SK-N-SH treated with all-trans-retinoic acid at 6 μM for 48 hours (cell line): Measurements from ENCODE around the gene KHSRP.

Experiments used
- ATAC-seq: fragments of 200-7000 bp; cut with Tn5 transposase; 3 replicates; pipeline ENCODE4 v1.9.1; 2020; ENCODE audit warnings: mild to moderate bottlenecking, moderate library complexity
- ARNTL ChIP-seq: fragments of 450-650 bp; formaldehyde crosslinking; IDR thresholded peaks from 2 replicates; pipeline ENCODE4 v1.5.0; 2020; ENCODE audit warnings: low read depth, mild to moderate bottlenecking, moderate library complexity, borderline replicate concordance
- BACH2 ChIP-seq: fragments of 250-450 bp; sonication (Bioruptor Pico); IDR thresholded peaks from 2 replicates; pipeline ENCODE4 v1.9.0; 2021; ENCODE audit warnings: mild to moderate bottlenecking, borderline replicate concordance
- CREB5 ChIP-seq: fragments of 250-450 bp; sonication (Bioruptor Pico); IDR thresholded peaks from 2 replicates; pipeline ENCODE4 v1.5.1; 2020; ENCODE audit warnings: low read depth, mild to moderate bottlenecking, moderate library complexity
- CSDC2 ChIP-seq: fragments of 250-450 bp; sonication (Bioruptor Pico); IDR thresholded peaks from 2 replicates; pipeline ENCODE4 v1.5.0; 2020; ENCODE audit warnings: mild to moderate bottlenecking, moderate library complexity
- CSRNP3 ChIP-seq: fragments of 250-450 bp; sonication (Bioruptor Pico); IDR thresholded peaks from 2 replicates; pipeline ENCODE4 v1.5.1; 2021; ENCODE audit warnings: mild to moderate bottlenecking, moderate library complexity
- ESRRG ChIP-seq: fragments of 250-450 bp; sonication (Bioruptor Pico); IDR thresholded peaks from 2 replicates; pipeline ENCODE4 v1.6.1; 2021; ENCODE audit warnings: mild to moderate bottlenecking
- GLIS3 ChIP-seq: fragments of 250-450 bp; sonication (Bioruptor Pico); IDR thresholded peaks from 2 replicates; pipeline ENCODE4 v1.5.0; 2020; ENCODE audit warnings: mild to moderate bottlenecking, moderate library complexity
- PATZ1 ChIP-seq: fragments of 250-450 bp; sonication (Bioruptor Pico); IDR thresholded peaks from 2 replicates; pipeline ENCODE4 v1.8.0; 2020; ENCODE audit warnings: mild to moderate bottlenecking, moderate library complexity, borderline replicate concordance
- POU6F1 ChIP-seq: fragments of 250-450 bp; sonication (Bioruptor Pico); IDR thresholded peaks from 2 replicates; pipeline ENCODE4 v1.8.0; 2021; ENCODE audit warnings: low read depth, mild to moderate bottlenecking, moderate library complexity, borderline replicate concordance
- PPARA ChIP-seq: fragments of 250-450 bp; sonication (Bioruptor Pico); IDR thresholded peaks from 2 replicates; pipeline ENCODE4 v1.5.0; 2020; ENCODE audit warnings: mild to moderate bottlenecking, borderline replicate concordance
- RARB ChIP-seq: fragments of 250-450 bp; sonication (Bioruptor Pico); IDR thresholded peaks from 2 replicates; pipeline ENCODE4 v1.8.0; 2021; ENCODE audit warnings: mild to moderate bottlenecking, moderate library complexity
- SNAI2 ChIP-seq: fragments of 250-450 bp; sonication (Bioruptor Pico); IDR thresholded peaks from 2 replicates; pipeline ENCODE4 v1.5.0; 2020; ENCODE audit warnings: mild to moderate bottlenecking, moderate library complexity
- TCF4 ChIP-seq: fragments of 250-450 bp; sonication (Bioruptor Pico); IDR thresholded peaks from 2 replicates; pipeline ENCODE4 v1.8.0; 2021; ENCODE audit warnings: mild to moderate bottlenecking, moderate library complexity, borderline replicate concordance
- TOX ChIP-seq: fragments of 250-450 bp; sonication (Bioruptor Pico); IDR thresholded peaks from 2 replicates; pipeline ENCODE4 v1.8.0; 2021; ENCODE audit warnings: mild to moderate bottlenecking, moderate library complexity, borderline replicate concordance
- TSHZ2 ChIP-seq: fragments of 250-450 bp; sonication (Bioruptor Pico); IDR thresholded peaks from 2 replicates; pipeline ENCODE4 v1.5.0; 2020; ENCODE audit warnings: mild to moderate bottlenecking, moderate library complexity
- ZC3H10 ChIP-seq: fragments of 250-450 bp; sonication (Bioruptor Pico); IDR thresholded peaks from 2 replicates; pipeline ENCODE4 v1.5.1; 2021; ENCODE audit warnings: mild to moderate bottlenecking, moderate library complexity
- ZFP3 ChIP-seq: fragments of 250-450 bp; sonication (Bioruptor Pico); IDR thresholded peaks from 2 replicates; pipeline ENCODE4 v1.5.0; 2020; ENCODE audit warnings: mild to moderate bottlenecking, moderate library complexity
- ZFP30 ChIP-seq: fragments of 450-650 bp; formaldehyde crosslinking; IDR thresholded peaks from 2 replicates; pipeline ENCODE4 v1.5.0; 2022; ENCODE audit warnings: mild to moderate bottlenecking, moderate library complexity
- ZNF565 ChIP-seq: fragments of 450-650 bp; formaldehyde crosslinking; conservative IDR thresholded peaks from 2 replicates; pipeline ENCODE4 v1.5.0; 2020; ENCODE audit warnings: low read depth, mild to moderate bottlenecking, moderate library complexity
- ZNF70 ChIP-seq: fragments of 450-650 bp; formaldehyde crosslinking; IDR thresholded peaks from 2 replicates; pipeline ENCODE4 v1.5.0; 2020; ENCODE audit warnings: mild to moderate bottlenecking, moderate library complexity

Gene KHSRP

GRCh38 chr19:6384381-6384780 lies 40.2 kb downstream of the KHSRP start:
- TF ChIP-seq GLIS3 (CRISPR knock-in tag) (no peak), ARNTL (CRISPR knock-in tag) (no peak), CSDC2 (CRISPR knock-in tag) (no peak), ZC3H10 (CRISPR knock-in tag) (no peak), ZFP3 (CRISPR knock-in tag) (no peak), POU6F1 (CRISPR knock-in tag) (no peak), RARB (CRISPR knock-in tag) (no peak), PATZ1 (no peak), TSHZ2 (CRISPR knock-in tag) (no peak), TCF4 (CRISPR knock-in tag) (no peak), CREB5 (no peak), BACH2 (CRISPR knock-in tag) (no peak), SNAI2 (CRISPR knock-in tag) (no peak), CSRNP3 (CRISPR knock-in tag) (no peak), ESRRG (no peak), ZNF565 (no peak), TOX (CRISPR knock-in tag) (no peak)
- no peak for ATAC-seq

- no peak for ATAC-seq
Observed at GRCh38 chr19:6383188-6383587, 41.4 kb downstream of the KHSRP start.

GRCh38 chr19:6381030-6381750 lies 43.4 kb downstream of the KHSRP start:
- no peak for ATAC-seq

More at GRCh38 chr19:6383188-6383587, 41.4 kb downstream of the KHSRP start:
- no peak for TF ChIP-seq ZNF70 (CRISPR knock-in tag)

GRCh38 chr19:6379744-6380143 lies 44.9 kb downstream of the KHSRP start:
- TF ChIP-seq ZFP30 (0 out of 2 replicates have a peak, but pooled peaks have one; percentile 57), ZC3H10 (CRISPR knock-in tag) (no peak)
- TF ChIP-seq, all 23 proteins: peak for 1
- no peak for ATAC-seq

More at GRCh38 chr19:6381030-6381750, 43.4 kb downstream of the KHSRP start:
- TF ChIP-seq PPARA, result no peak
- no peak for TF ChIP-seq ZNF70 (CRISPR knock-in tag)
